Measurements from ENCODE around the gene RNF5.

- no peak for TF ChIP-seq USF1 (CRISPR knock-in tag; IDR thresholded peaks at IDR 0.05)
- no peak for TF ChIP-seq POLR2A (conservative IDR thresholded peaks at IDR 0.05)
- no peak for TF ChIP-seq KDM2B (CRISPR knock-in tag; IDR thresholded peaks at IDR 0.05)
Measured at GRCh38 chr6:32151181-32151862, 26.9 kb upstream of the RNF5 start.

All from K562 (cell line).